Ishikawa (cell line): ENCODE measurements around the gene TNNI3K.

Source experiments
- CEBPB ChIP-seq: IDR thresholded peaks from 2 replicates; pipeline ENCODE4 v1.6.1; 2012
- CREB1 ChIP-seq: IDR thresholded peaks from 2 replicates; pipeline ENCODE4 v1.6.1; 2012; ENCODE audit warnings: low read depth
- EGR1 ChIP-seq: IDR thresholded peaks from 2 replicates; pipeline ENCODE4 v1.6.1; 2012
- EP300 ChIP-seq: IDR thresholded peaks from 2 replicates; pipeline ENCODE4 v1.6.1; 2012; ENCODE audit warnings: borderline replicate concordance
- FOXM1 ChIP-seq: IDR thresholded peaks from 2 replicates; pipeline ENCODE4 v1.6.1; 2012; ENCODE audit warnings: low read depth, borderline replicate concordance
- NFIC ChIP-seq: IDR thresholded peaks from 2 replicates; pipeline ENCODE4 v1.6.1; 2012
- RAD21 ChIP-seq: IDR thresholded peaks from 2 replicates; pipeline ENCODE4 v1.6.1; 2012; ENCODE audit warnings: low read depth
- TAF1 ChIP-seq: IDR thresholded peaks from 2 replicates; pipeline ENCODE4 v1.6.1; 2012; ENCODE audit warnings: low read depth, mild to moderate bottlenecking
- TCF12 ChIP-seq: IDR thresholded peaks from 2 replicates; pipeline ENCODE4 v1.6.1; 2012; ENCODE audit warnings: low read depth
- TEAD4 ChIP-seq: IDR thresholded peaks from 2 replicates; pipeline ENCODE4 v1.6.1; 2012
- YY1 ChIP-seq: IDR thresholded peaks from 2 replicates; pipeline ENCODE4 v1.6.1; 2012; ENCODE audit warnings: low read depth
- ZBTB7A ChIP-seq: IDR thresholded peaks from 2 replicates; pipeline ENCODE4 v1.6.1; 2012; ENCODE audit warnings: low read depth
- TF ChIP-seq, protein P1 (sequence below): IDR thresholded peaks from 2 replicates; pipeline ENCODE4 v1.6.1; 2012
- TF ChIP-seq, protein P2 (sequence below): IDR thresholded peaks from 2 replicates; pipeline ENCODE4 v1.6.1; 2012
- TF ChIP-seq, protein P3 (sequence below): IDR thresholded peaks from 2 replicates; pipeline ENCODE4 v1.6.1; 2012; ENCODE audit warnings: low read depth, mild to moderate bottlenecking

Gene TNNI3K

DNA sequence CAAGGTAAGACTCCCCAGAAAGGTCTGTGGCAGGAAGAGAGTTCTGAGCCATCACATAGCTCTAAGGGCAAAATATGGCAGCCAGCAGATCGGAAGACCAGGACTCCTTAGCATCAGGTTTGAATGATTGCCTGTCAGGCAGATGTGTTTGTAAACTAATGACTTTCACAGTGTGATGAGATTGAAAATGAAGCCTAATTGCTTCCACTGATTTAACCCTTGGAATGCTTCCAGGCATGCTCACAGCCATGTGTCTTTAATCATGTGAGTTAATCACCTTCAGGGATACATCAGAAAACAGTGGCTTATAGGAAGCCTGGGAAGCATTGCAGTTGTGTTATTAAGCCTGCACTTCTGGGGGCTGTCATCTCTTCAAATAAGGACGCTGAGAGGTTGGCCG is 194.4 kb downstream of the TNNI3K start:
- TF ChIP-seq TEAD4 (no peak), EP300 (no peak), FOXM1 (no peak), CREB1 (no peak), NFIC (no peak), TCF12 (no peak), EGR1 (no peak), TAF1 (no peak)
- TF ChIP-seq, protein P1, sequence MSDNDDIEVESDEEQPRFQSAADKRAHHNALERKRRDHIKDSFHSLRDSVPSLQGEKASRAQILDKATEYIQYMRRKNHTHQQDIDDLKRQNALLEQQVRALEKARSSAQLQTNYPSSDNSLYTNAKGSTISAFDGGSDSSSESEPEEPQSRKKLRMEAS, result no peak
- TF ChIP-seq, protein P2, sequence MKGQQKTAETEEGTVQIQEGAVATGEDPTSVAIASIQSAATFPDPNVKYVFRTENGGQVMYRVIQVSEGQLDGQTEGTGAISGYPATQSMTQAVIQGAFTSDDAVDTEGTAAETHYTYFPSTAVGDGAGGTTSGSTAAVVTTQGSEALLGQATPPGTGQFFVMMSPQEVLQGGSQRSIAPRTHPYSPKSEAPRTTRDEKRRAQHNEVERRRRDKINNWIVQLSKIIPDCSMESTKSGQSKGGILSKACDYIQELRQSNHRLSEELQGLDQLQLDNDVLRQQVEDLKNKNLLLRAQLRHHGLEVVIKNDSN, result no peak
- TF ChIP-seq, protein P3, sequence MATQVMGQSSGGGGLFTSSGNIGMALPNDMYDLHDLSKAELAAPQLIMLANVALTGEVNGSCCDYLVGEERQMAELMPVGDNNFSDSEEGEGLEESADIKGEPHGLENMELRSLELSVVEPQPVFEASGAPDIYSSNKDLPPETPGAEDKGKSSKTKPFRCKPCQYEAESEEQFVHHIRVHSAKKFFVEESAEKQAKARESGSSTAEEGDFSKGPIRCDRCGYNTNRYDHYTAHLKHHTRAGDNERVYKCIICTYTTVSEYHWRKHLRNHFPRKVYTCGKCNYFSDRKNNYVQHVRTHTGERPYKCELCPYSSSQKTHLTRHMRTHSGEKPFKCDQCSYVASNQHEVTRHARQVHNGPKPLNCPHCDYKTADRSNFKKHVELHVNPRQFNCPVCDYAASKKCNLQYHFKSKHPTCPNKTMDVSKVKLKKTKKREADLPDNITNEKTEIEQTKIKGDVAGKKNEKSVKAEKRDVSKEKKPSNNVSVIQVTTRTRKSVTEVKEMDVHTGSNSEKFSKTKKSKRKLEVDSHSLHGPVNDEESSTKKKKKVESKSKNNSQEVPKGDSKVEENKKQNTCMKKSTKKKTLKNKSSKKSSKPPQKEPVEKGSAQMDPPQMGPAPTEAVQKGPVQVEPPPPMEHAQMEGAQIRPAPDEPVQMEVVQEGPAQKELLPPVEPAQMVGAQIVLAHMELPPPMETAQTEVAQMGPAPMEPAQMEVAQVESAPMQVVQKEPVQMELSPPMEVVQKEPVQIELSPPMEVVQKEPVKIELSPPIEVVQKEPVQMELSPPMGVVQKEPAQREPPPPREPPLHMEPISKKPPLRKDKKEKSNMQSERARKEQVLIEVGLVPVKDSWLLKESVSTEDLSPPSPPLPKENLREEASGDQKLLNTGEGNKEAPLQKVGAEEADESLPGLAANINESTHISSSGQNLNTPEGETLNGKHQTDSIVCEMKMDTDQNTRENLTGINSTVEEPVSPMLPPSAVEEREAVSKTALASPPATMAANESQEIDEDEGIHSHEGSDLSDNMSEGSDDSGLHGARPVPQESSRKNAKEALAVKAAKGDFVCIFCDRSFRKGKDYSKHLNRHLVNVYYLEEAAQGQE, result no peak

DNA sequence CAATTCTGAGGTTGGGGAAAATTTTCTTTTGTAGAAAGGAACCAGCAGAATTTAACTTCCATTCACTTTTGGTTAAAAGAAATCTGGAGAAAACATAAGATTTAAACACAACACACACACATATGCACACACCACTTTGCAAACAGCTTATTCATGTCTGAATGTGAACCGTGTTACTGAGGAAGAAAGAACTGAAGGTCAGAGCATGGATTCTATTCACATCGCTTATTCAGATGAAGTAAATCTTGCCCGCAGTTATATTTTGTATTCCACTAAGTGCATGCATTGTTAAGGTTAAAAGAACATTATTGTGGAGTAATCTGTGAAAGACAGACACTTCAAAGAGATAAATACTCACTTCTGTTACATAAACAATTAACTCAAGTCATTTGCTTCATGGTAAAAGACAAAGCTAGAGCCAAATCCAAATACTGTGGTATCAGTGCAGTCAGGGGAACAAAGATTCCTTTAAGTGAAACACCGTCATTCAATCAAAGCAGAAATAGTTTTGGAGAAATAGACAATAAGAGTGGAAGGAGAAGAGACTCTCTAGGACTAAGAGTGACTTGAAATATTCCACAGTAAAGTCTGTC is 195.3 kb downstream of the TNNI3K start:
- TF ChIP-seq TCF12 (no peak), TAF1 (no peak), FOXM1 (no peak)
- TF ChIP-seq, protein P2, result no peak

DNA sequence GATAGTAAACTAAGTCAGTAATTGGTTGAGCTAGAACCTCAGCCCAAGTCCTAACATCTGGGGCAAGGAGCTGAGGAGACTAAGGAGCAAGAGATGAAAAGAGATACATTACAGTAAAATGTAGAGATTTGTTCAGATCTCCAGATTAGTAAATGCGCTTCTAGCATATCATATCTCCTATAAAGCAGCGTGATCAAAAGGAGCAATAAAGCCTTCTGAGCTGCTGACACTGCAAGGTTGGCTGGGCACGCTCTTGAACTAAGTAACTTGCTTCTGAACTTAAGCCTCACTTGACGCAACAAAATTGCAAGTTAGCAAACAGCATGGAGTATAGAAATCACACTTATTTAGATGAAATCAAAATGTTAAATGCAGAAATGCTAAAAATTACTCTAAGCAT is 196.3 kb downstream of the TNNI3K start:
- TF ChIP-seq, protein P2, result no peak
- TF ChIP-seq RAD21 (no peak), TAF1 (no peak), TCF12 (no peak), TEAD4 (no peak), ZBTB7A (no peak), FOXM1 (no peak)

DNA sequence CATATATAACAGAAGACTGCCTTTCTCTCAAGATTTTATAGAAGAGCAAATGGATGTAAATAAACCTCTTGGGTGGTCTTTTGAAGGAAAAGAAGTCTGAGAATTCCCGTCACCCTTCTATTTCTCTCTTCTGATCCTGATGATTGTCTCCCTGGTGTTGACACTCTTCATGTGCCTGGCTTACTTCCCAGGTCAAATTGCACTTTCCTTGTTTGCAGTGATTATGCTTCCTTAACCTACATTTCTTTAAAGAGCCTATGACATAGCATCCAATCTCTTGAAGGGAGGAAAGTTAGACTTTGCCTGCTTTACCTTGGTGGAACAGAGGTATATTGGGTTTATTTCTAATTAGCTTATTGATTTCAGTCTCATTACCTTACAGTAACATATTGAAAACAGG is 197.1 kb downstream of the TNNI3K start:
- no peak for TF ChIP-seq CEBPB
- no peak for TF ChIP-seq TEAD4
- TF ChIP-seq EP300, result no peak
- TF ChIP-seq, protein P3, result no peak
- TF ChIP-seq YY1, result no peak
- TF ChIP-seq FOXM1, result no peak
- TF ChIP-seq, protein P2, result no peak
- TF ChIP-seq EGR1, result no peak
- TF ChIP-seq NFIC, result no peak

DNA sequence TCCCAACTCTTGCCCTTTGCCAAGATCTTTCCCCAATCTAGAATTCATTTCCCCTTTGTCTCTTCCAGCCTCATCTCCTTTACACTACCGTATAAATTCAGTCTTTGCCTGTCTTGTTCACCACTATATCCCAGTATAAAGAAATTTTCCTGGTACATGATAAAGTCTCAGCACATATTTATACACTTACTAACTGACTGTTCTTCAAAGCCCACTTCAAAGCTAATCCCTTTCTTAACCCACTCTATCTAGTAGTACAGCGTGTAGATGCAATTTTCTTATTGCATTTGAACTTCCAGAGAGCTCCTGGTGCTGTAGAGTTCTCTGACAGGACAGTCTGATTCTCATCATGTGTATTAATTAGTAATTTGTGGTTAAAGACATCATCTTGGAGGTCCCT is 199.1 kb downstream of the TNNI3K start:
- TF ChIP-seq NFIC (no peak), EP300 (no peak), EGR1 (no peak), TEAD4 (no peak), ZBTB7A (no peak), TCF12 (no peak), FOXM1 (no peak), CEBPB (no peak), YY1 (no peak), CREB1 (no peak), TAF1 (no peak), RAD21 (no peak)
- TF ChIP-seq, protein P2, result no peak
- TF ChIP-seq, protein P1, result no peak
- TF ChIP-seq, protein P3, result no peak
